HepG2 (cell line): ENCODE measurements around the gene SLC43A1. TPM values are rescaled to one million over a fixed set of nuclear protein-coding genes. Genes with fewer than 3 reads are reported as not detected.

Experiments
- EHMT2 ChIP-seq: fragments of 200-600 bp; sonication (generic); IDR thresholded peaks from 2 replicates; pipeline ENCODE4 v1.7.0; 2017; ENCODE audit warnings: antibody characterized with exemption, low read depth, low read length, borderline replicate concordance
- FOSL1 ChIP-seq: sonication (generic); formaldehyde crosslinking; IDR thresholded peaks from 2 replicates; pipeline ENCODE4 v1.9.0; 2021; ENCODE audit warnings: missing genetic modification reagents, borderline replicate concordance
- GTF3A ChIP-seq: sonication (generic); formaldehyde crosslinking; conservative IDR thresholded peaks from 2 replicates; pipeline ENCODE4 v1.4.0; 2020; ENCODE audit warnings: mild to moderate bottlenecking, missing genetic modification reagents
- ZNF530 ChIP-seq: sonication (generic); formaldehyde crosslinking; IDR thresholded peaks from 2 replicates; pipeline ENCODE4 v1.5.0; 2020; ENCODE audit warnings: low read depth, mild to moderate bottlenecking, missing genetic modification reagents
- ZNF629 ChIP-seq: sonication (generic); formaldehyde crosslinking; conservative IDR thresholded peaks from 2 replicates; pipeline ENCODE4 v1.5.0; 2020; ENCODE audit warnings: missing genetic modification reagents
- ZNF773 ChIP-seq: sonication (generic); formaldehyde crosslinking; IDR thresholded peaks from 2 replicates; pipeline ENCODE4 v1.4.0; 2020; ENCODE audit warnings: missing genetic modification reagents, borderline replicate concordance
- polyA plus RNA-seq, 8 experiments: library from polyadenylated mRNA; depleted of rRNA in 3 of 8; stranded (reverse) in 7 of 8; unstranded in 1 of 8; fragments of >200 nt; fragmentation: Illumina TruSeq in 4 of 8; extraction: Trizol in 4 of 8; gene quantifications; 2 replicates each; pipeline versions ENCODE4 v1.2.1 to v1.2.3, GENCODE V29; 2011 to 2016; ENCODE audit warnings: low read depth in 4 of 8, missing spikeins in 1 of 8, mixed read lengths in 1 of 8; ENCODE audit not compliant: insufficient read depth in 1 of 8
- total RNA-seq, 5 experiments: library from RNA; depleted of rRNA; stranded (reverse); fragments of >200 nt; fragmentation: Illumina TruSeq; extraction: Trizol; gene quantifications; 2 replicates each; pipeline ENCODE4 v1.2.3, GENCODE V29; 2016; ENCODE audit warnings: low read depth in 1 of 5
- TF ChIP-seq, protein P1 (sequence below): sonication (generic); formaldehyde crosslinking; IDR thresholded peaks from 2 replicates; pipeline ENCODE4 v1.4.0; 2020; ENCODE audit warnings: low read depth, missing genetic modification reagents
- TF ChIP-seq, protein P2 (sequence below): sonication (generic); formaldehyde crosslinking; IDR thresholded peaks from 2 replicates; pipeline ENCODE4 v1.9.0; 2021; ENCODE audit warnings: missing genetic modification reagents, borderline replicate concordance
- TF ChIP-seq, protein P3 (sequence below): sonication (generic); formaldehyde crosslinking; IDR thresholded peaks from 2 replicates; pipeline ENCODE4 v1.4.0; 2020; ENCODE audit warnings: mild to moderate bottlenecking, missing genetic modification reagents

SLC43A1 gene
- total and polyA plus RNA-seq, 2 of the 13 experiments (the other 11 are each of a cell fraction or from before 2014, with no cell fraction given): 72.3 to 87.6 TPM

DNA sequence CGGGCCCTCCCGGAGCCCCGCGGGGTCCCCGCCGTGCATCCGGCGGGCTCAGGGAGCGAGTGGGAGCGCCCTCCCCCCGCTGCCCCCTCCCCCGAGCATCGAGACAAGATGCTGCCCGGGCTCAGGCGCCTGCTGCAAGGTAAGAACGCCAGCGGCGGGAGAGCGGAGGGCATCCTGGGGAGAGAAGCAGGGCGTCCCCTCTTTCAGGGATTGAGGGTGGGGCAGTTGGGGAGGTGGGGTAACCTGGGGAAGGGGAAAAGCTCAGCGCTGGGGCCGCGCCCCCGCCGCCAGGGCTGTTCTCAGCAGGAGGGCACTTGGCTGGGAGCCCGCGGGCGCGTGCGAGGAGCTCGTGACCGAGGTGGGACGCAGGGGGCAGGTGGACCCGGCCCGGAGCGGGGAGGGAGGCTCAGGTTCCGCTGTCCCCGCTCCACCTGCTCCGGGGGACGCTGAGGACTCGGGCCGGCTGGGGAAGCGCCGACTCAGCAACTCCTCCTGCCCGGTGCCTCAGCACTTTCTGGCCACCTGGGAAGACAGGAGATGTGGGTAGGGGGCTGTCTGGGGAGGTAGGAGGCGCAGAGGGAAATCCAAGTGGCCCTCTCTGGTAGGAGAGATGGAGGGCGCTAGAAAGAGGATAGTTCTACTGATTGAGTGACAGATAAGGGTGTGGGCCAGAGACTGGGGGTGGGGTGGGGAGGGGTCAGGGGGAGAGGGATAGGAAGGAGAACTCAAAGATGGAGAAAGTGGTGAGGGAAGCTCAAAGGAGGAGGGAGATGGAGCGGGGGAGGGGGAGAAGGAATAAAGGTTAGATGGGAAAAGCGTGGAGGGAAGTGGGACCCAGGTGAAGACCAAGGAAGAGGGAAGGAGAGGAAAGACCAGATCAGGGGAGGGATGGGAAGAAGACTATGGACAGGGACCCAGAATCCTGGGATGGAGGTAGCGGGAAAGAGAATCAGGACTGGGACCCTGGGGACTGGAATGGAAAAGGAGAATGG, 54.4 kb downstream of the SLC43A1 start (continued):
- TF ChIP-seq, protein P1, sequence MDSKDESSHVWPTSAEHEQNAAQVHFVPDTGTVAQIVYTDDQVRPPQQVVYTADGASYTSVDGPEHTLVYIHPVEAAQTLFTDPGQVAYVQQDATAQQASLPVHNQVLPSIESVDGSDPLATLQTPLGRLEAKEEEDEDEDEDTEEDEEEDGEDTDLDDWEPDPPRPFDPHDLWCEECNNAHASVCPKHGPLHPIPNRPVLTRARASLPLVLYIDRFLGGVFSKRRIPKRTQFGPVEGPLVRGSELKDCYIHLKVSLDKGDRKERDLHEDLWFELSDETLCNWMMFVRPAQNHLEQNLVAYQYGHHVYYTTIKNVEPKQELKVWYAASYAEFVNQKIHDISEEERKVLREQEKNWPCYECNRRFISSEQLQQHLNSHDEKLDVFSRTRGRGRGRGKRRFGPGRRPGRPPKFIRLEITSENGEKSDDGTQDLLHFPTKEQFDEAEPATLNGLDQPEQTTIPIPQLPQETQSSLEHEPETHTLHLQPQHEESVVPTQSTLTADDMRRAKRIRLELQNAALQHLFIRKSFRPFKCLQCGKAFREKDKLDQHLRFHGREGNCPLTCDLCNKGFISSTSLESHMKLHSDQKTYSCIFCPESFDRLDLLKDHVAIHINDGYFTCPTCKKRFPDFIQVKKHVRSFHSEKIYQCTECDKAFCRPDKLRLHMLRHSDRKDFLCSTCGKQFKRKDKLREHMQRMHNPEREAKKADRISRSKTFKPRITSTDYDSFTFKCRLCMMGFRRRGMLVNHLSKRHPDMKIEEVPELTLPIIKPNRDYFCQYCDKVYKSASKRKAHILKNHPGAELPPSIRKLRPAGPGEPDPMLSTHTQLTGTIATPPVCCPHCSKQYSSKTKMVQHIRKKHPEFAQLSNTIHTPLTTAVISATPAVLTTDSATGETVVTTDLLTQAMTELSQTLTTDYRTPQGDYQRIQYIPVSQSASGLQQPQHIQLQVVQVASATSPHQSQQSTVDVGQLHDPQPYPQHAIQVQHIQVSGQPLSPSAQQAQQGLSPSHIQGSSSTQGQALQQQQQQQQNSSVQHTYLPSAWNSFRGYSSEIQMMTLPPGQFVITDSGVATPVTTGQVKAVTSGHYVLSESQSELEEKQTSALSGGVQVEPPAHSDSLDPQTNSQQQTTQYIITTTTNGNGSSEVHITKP: no peak
- no peak for TF ChIP-seq ZNF530 (CRISPR knock-in tag)
- no peak for TF ChIP-seq FOSL1
- no peak for TF ChIP-seq GTF3A (CRISPR knock-in tag)
- no peak for TF ChIP-seq ZNF773 (CRISPR knock-in tag)
- TF ChIP-seq, protein P2, sequence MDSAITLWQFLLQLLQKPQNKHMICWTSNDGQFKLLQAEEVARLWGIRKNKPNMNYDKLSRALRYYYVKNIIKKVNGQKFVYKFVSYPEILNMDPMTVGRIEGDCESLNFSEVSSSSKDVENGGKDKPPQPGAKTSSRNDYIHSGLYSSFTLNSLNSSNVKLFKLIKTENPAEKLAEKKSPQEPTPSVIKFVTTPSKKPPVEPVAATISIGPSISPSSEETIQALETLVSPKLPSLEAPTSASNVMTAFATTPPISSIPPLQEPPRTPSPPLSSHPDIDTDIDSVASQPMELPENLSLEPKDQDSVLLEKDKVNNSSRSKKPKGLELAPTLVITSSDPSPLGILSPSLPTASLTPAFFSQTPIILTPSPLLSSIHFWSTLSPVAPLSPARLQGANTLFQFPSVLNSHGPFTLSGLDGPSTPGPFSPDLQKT (CRISPR knock-in tag): no peak
- TF ChIP-seq, protein P3, sequence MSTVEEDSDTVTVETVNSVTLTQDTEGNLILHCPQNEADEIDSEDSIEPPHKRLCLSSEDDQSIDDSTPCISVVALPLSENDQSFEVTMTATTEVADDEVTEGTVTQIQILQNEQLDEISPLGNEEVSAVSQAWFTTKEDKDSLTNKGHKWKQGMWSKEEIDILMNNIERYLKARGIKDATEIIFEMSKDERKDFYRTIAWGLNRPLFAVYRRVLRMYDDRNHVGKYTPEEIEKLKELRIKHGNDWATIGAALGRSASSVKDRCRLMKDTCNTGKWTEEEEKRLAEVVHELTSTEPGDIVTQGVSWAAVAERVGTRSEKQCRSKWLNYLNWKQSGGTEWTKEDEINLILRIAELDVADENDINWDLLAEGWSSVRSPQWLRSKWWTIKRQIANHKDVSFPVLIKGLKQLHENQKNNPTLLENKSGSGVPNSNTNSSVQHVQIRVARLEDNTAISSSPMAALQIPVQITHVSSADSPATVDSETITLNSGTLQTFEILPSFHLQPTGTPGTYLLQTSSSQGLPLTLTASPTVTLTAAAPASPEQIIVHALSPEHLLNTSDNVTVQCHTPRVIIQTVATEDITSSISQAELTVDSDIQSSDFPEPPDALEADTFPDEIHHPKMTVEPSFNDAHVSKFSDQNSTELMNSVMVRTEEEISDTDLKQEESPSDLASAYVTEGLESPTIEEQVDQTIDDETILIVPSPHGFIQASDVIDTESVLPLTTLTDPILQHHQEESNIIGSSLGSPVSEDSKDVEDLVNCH (CRISPR knock-in tag): no peak
- TF ChIP-seq ZNF629 (CRISPR knock-in tag): no peak
- TF ChIP-seq EHMT2: no peak
